Liver (tissue), 9 donors: ENCODE measurements around the gene RBPJ. TPM values are rescaled to one million over a fixed set of nuclear protein-coding genes. Genes with fewer than 3 reads are reported as not detected.

ENCODE experiments used
- DNase-seq: peaks from one replicate; pipeline ENCODE4 v3.0.0-alpha.2; 2017; ENCODE audit warnings: low spot score
- H3K27ac ChIP-seq, 2 donors: one replicate each; pipeline ENCODE4 v1.7.0; 2013; ENCODE audit warnings: inconsistent platforms in 2 of 2, low read length in 2 of 2, control low read depth in 1 of 2, low read depth in 1 of 2, mild to moderate bottlenecking in 1 of 2
- H3K27me3 ChIP-seq, 4 donors: one replicate each; pipeline versions ENCODE4 v1.6.1 to v1.7.0; 2013; ENCODE audit warnings: low read length in 3 of 4, inconsistent platforms in 1 of 4, mild to moderate bottlenecking in 1 of 4, moderate library complexity in 1 of 4; ENCODE audit not compliant: control insufficient read depth in 4 of 4, insufficient read depth in 4 of 4
- H3K36me3 ChIP-seq, 4 donors: one replicate each; pipeline versions ENCODE4 v1.6.1 to v1.7.0; 2013; ENCODE audit warnings: low read length in 3 of 4, mild to moderate bottlenecking in 3 of 4, low read depth in 1 of 4, moderate library complexity in 1 of 4; ENCODE audit not compliant: control insufficient read depth in 4 of 4, insufficient read depth in 3 of 4
- H3K4me1 ChIP-seq, 4 donors: one replicate each; pipeline versions ENCODE4 v1.6.1 to v1.7.0; 2013; ENCODE audit warnings: low read length in 3 of 4, mild to moderate bottlenecking in 3 of 4, moderate library complexity in 1 of 4; ENCODE audit not compliant: control insufficient read depth in 4 of 4, insufficient read depth in 4 of 4
- H3K4me3 ChIP-seq, 3 donors: one replicate each; pipeline versions ENCODE4 v1.6.1 to v1.7.0; 2013; ENCODE audit warnings: low read length in 3 of 3, control low read depth in 1 of 3, low read depth in 1 of 3, mild to moderate bottlenecking in 1 of 3
- H3K9ac ChIP-seq, 2 donors: one replicate each; pipeline ENCODE4 v1.7.0; 2013; ENCODE audit warnings: low read length in 2 of 2, mild to moderate bottlenecking in 2 of 2, moderate library complexity in 2 of 2, control low read depth in 1 of 2, low read depth in 1 of 2
- H3K9me3 ChIP-seq, 4 donors: one replicate each; pipeline versions ENCODE4 v1.6.1 to v1.7.0; 2013; ENCODE audit warnings: low read length in 3 of 4; ENCODE audit not compliant: control insufficient read depth in 4 of 4
- ATF3 ChIP-seq: IDR thresholded peaks from 2 replicates; pipeline ENCODE4 v1.6.1; 2016; ENCODE audit warnings: antibody characterized with exemption
- CTCF ChIP-seq: fragments of 150-350 bp; IDR thresholded peaks from 2 replicates; pipeline ENCODE4 v1.5.1; 2017; ENCODE audit warnings: improper control_type of control experiment, low read depth, low read length; ENCODE audit not compliant: missing input control
- EGR1 ChIP-seq, 2 donors: IDR thresholded peaks; 2 replicates each; pipeline ENCODE4 v1.6.1; 2016 to 2018; ENCODE audit warnings: antibody characterized with exemption in 2 of 2, low read depth in 2 of 2
- FOXA1 ChIP-seq: IDR thresholded peaks from 2 replicates; pipeline ENCODE4 v1.6.1; 2016; ENCODE audit warnings: antibody characterized with exemption
- FOXA2 ChIP-seq: IDR thresholded peaks from 2 replicates; pipeline ENCODE4 v1.6.1; 2016; ENCODE audit warnings: antibody characterized with exemption
- GABPA ChIP-seq, 2 donors: IDR thresholded peaks in 1 of 2; conservative IDR thresholded peaks in 1 of 2; 2 replicates each; pipeline ENCODE4 v1.6.1; 2016; ENCODE audit warnings: antibody characterized with exemption in 2 of 2, mild to moderate bottlenecking in 1 of 2, moderate library complexity in 1 of 2
- HNF4A ChIP-seq, 2 donors: conservative IDR thresholded peaks; 2 replicates each; pipeline ENCODE4 v1.6.1; 2016; ENCODE audit warnings: antibody characterized with exemption in 2 of 2, mild to moderate bottlenecking in 2 of 2
- HNF4G ChIP-seq: IDR thresholded peaks from 2 replicates; pipeline ENCODE4 v1.6.1; 2016; ENCODE audit warnings: antibody characterized with exemption
- JUND ChIP-seq, 2 donors: IDR thresholded peaks; 2 replicates each; pipeline ENCODE4 v1.6.1; 2016; ENCODE audit warnings: antibody characterized with exemption in 2 of 2
- MAX ChIP-seq: IDR thresholded peaks from 2 replicates; pipeline ENCODE4 v1.6.1; 2016; ENCODE audit warnings: antibody characterized with exemption
- NR2F2 ChIP-seq: IDR thresholded peaks from 2 replicates; pipeline ENCODE4 v1.6.1; 2016; ENCODE audit warnings: antibody characterized with exemption
- RAD21 ChIP-seq, 2 donors: IDR thresholded peaks; 2 replicates each; pipeline ENCODE4 v1.6.1; 2016; ENCODE audit warnings: antibody characterized with exemption in 2 of 2, mild to moderate bottlenecking in 2 of 2
- REST ChIP-seq: IDR thresholded peaks from 2 replicates; pipeline ENCODE4 v1.6.1; 2016; ENCODE audit warnings: antibody characterized with exemption, mild to moderate bottlenecking
- RXRA ChIP-seq, 2 donors: IDR thresholded peaks; 2 replicates each; pipeline ENCODE4 v1.6.1; 2017 to 2018; ENCODE audit warnings: antibody characterized with exemption in 2 of 2, mild to moderate bottlenecking in 1 of 2
- SP1 ChIP-seq: IDR thresholded peaks from 2 replicates; pipeline ENCODE4 v1.6.1; 2018; ENCODE audit warnings: antibody characterized with exemption, mild to moderate bottlenecking
- TAF1 ChIP-seq: conservative IDR thresholded peaks from 2 replicates; pipeline ENCODE4 v1.6.1; 2016; ENCODE audit warnings: antibody characterized with exemption, mild to moderate bottlenecking
- YY1 ChIP-seq: IDR thresholded peaks from 2 replicates; pipeline ENCODE4 v1.6.1; 2016; ENCODE audit warnings: antibody characterized with exemption, mild to moderate bottlenecking
- ZBTB33 ChIP-seq: IDR thresholded peaks from 2 replicates; pipeline ENCODE4 v1.6.1; 2016; ENCODE audit warnings: antibody characterized with exemption
- WGBS: extraction: QIAGEN DNeasy Blood & Tissue Kit; methylation state at CpG from one replicate; pipeline ENCODE4 v1.1.7; 2013; 5-methylcytosine and 5-hydroxymethylcytosine counted together
- polyA plus RNA-seq, 2 donors: library from polyadenylated mRNA; stranded (reverse) in 1 of 2; unstranded in 1 of 2; fragments of 200-250 nt in 1 of 2; fragments of >200 nt in 1 of 2; fragmentation: Nextera tagmentation in 1 of 2; extraction: Ambion mirVana in 1 of 2; gene quantifications; one replicate each; pipeline versions ENCODE4 v1.2.1 to v1.2.3, GENCODE V29; 2013 to 2015
- total RNA-seq, 2 donors: library from RNA; depleted of rRNA; stranded (reverse); fragments of >200 nt; gene quantifications; one replicate each; pipeline ENCODE4 v1.2.3, GENCODE V29; 2014
- donor health status: healthy.
- donor health status: healthy.
- donor health status: healthy.
- donor health status: healthy.
- donor health status: healthy.

The RBPJ gene
- total and polyA plus RNA-seq, 4 donors: 8.0 to 32.2 (median 22.9) TPM

- no peaks in the 10 kb centered on the region for H3K36me3 ChIP-seq
- no peaks in the 10 kb centered on the region for H3K27me3 ChIP-seq
- no peak for TF ChIP-seq ATF3
- no peak for TF ChIP-seq RXRA (IDR thresholded peaks at IDR 0.05)
- no peak for TF ChIP-seq YY1
- TF ChIP-seq JUND (IDR thresholded peaks at IDR 0.05): no peak
- no peak for DNase-seq
- H3K27ac ChIP-seq: no peak overlapping the region
- no peak overlapping the region for H3K4me3 ChIP-seq
- H3K9ac ChIP-seq: no peak overlapping the region
- 95% methylated on average over 13 of the region's 13 CpGs for WGBS
- no peaks in the 10 kb centered on the region for H3K4me1 ChIP-seq
- no peaks in the 10 kb centered on the region for H3K9me3 ChIP-seq
Observed at GRCh38 chr4:26459756-26460530, 139.1 kb downstream of the RBPJ start.

GRCh38 chr4:26462874-26463273, 142.1 kb downstream of the RBPJ start:
- 73% methylated on average over 2 of the region's 2 CpGs for WGBS
- Histone ChIP-seq H3K4me3 (no peak overlapping the region), H3K27me3 (no peaks in the 10 kb centered on the region), H3K4me1 (no peaks in the 10 kb centered on the region), H3K9ac (no peak overlapping the region), H3K9me3 (no peaks in the 10 kb centered on the region), H3K36me3 (no peaks in the 10 kb centered on the region), H3K27ac (no peak overlapping the region)
- TF ChIP-seq TAF1: no peak
- TF ChIP-seq YY1: no peak
- no peak for DNase-seq

GRCh38 chr4:26463386-26463785, 142.6 kb downstream of the RBPJ start:
- Histone ChIP-seq H3K27me3 (no peaks in the 10 kb centered on the region), H3K4me3 (no peak overlapping the region), H3K9me3 (no peaks in the 10 kb centered on the region), H3K36me3 (no peaks in the 10 kb centered on the region), H3K4me1 (no peaks in the 10 kb centered on the region), H3K27ac (no peak overlapping the region), H3K9ac (no peak overlapping the region)
- WGBS: 91% methylated on average over 2 of the region's 2 CpGs
- DNase-seq: no peak
- TF ChIP-seq YY1 (no peak), RXRA (IDR thresholded peaks at IDR 0.05) (no peak), GABPA (IDR thresholded peaks at IDR 0.05 in 1 of 2, conservative IDR thresholded peaks at IDR 0.05 in 1 of 2) (no peak), CTCF (no peak), JUND (IDR thresholded peaks at IDR 0.05) (no peak), FOXA1 (no peak), HNF4A (conservative IDR thresholded peaks at IDR 0.05) (no peak), HNF4G (no peak), SP1 (no peak), ATF3 (no peak), ZBTB33 (no peak), REST (no peak), EGR1 (IDR thresholded peaks at IDR 0.05; ENCODE audit: low read depth in 2 of 2) (no peak), MAX (no peak), FOXA2 (no peak), TAF1 (no peak), RAD21 (IDR thresholded peaks at IDR 0.05) (no peak), NR2F2 (no peak)
